Stromal cell of bone marrow (primary cell): Measurements from ENCODE around the gene LRRC42.
"Not testable (repeated sequence)": the region's sequence is repeated elsewhere in the genome, so short reads cannot be mapped to it uniquely, and the experiment has no call there.

Experiments
- DNase-seq: peaks from one replicate; pipeline ENCODE4 v3.0.0-alpha.2; 2012; ENCODE audit warnings: low read depth

The LRRC42 gene

GRCh38 chr1:53967409-53968124 lies 21.4 kb downstream of the LRRC42 start:
- DNase-seq, result no peak

- DNase-seq, result no peak
Measured at GRCh38 chr1:53968125-53968513, 22.0 kb downstream of the LRRC42 start.

- DNase-seq, result not testable (repeated sequence)
Measured at GRCh38 chr1:53969323-53969722, 23.2 kb downstream of the LRRC42 start.

GRCh38 chr1:53971718-53972117 lies 25.6 kb downstream of the LRRC42 start:
- no peak for DNase-seq

DNA sequence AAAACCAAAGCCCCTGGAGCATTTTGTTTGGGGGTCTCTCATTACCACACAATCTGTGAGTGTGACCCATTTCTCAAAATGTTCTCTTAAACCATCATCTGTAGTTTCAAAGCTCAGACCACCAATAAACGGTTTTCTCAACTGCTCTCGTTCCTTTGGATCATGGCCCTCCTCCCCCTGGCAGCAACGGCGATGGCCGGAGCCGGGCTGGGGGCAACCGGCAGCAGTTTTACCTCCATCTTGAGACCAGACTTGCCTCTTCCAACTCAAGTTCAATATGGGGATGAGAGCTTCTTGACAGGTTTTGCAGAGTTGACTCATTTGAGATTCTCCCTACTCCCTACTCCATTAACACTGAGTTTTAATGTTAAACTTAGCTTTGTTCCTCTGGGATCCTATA lies 29.7 kb downstream of the LRRC42 start:
- no peak for DNase-seq

GRCh38 chr1:53979712-53980450 lies 33.7 kb downstream of the LRRC42 start:
- no peak for DNase-seq

DNA sequence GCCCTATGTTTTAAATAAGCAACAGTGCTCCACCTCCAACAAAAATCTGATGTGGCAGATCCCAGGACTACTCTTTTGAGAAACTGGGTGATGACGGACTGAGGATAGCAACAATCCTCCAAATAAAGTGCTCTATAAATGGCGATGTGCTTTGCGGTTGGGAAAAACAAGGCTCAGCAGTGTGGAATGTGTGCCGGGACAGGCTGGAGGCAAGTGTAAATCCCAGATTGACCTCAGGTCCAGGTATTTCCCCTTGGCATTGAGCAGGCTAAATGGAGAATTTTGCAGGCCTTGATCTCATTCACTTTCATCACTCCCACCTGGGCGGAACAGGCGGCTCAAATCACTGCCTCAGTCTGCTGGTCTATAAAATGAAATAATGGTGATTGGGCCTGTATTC lies 35.1 kb downstream of the LRRC42 start:
- DNase-seq, result no peak

DNA sequence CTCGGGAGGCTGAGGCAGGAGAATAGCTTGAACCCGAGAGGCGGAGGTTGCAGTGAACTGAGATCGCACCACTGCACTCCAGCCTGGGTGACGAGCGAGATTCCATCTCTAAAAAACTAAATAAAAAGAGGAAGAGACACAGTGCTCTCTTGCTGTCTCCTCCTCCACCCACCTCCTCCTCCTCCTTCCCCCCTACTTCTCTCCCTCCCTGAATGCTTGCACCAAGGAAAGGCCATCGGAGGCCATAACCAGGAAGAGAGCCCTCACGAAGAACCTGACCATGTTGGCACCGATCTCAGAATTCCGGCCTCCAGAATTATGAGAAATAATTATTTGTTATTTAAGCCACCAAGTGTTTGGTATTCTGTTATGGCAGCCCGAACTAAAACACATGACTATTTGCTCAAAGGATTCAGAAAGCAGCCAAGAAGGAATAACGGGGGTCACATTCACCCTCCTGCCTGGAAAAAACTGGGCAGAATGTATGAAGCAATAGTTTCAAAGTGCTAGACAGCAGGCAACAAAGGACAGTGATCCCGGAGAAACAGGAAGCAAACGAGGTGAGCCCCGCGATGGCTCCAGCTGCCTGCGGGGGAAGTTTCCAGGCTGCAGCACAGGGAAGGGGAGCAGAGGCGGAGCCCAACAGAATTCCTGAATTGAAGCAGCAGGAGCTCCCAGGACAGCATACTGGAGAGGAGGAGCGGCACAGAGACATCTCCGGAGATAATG lies 36.0 kb downstream of the LRRC42 start:
- no peak for DNase-seq

DNA sequence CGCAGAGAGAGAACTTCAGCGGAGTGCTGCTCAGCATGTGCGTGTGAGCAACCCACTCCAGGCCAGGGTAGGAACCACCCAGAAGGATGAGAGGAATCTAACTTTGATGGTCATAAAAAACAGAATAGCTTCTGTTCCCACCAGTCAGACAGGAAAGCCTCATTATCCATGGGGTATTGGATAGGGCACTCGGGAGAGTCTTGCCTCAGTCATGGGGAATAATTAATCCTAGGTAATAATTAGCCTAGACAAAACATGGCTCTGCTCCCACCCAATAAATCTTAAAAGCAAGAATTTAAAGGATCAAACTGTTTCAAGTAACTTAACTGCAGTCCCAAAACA lies 36.6 kb downstream of the LRRC42 start:
- DNase-seq, result no peak

DNA sequence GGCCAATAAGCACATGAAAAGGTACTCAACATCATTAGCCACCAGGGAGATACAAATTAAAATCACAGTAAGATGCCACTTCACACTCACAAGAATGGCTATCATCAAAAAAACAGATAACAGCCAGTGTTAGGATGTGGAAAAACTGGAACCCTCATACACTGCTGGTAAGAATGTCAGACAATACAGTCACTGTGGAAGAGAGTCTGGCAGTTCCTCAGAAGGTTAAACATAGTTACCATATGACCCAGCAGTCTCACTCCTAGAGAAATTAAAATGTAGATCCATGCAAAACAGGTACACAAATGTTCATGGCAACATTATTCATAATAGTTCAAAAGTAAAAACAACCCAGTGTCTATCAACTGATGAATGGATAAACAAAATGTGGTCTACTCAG lies 38.6 kb downstream of the LRRC42 start:
- no peak for DNase-seq

DNA sequence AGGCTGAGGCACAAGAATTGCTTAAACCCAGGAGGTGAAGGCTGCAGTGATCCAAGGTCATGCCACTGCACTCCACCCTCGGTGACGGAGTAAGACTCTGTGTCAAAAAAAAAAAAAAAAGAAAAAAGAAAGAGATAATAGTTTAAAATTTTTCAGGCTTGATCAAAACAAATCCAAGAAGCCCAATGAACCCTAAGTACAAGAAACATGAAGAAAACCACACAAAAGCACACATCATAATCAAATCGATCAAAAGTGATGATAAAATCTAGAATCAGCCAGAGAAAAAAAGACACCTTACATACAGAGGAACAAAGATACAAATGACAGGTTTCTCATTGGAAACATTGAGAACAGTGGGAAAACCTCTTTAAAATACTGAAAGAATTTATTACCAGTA lies 40.3 kb downstream of the LRRC42 start:
- DNase-seq, result no peak

- no peak for DNase-seq
Measured at GRCh38 chr1:53987880-53988279, 41.7 kb downstream of the LRRC42 start.

- DNase-seq, result no peak
Measured at GRCh38 chr1:53992085-53992874, 46.1 kb downstream of the LRRC42 start.

GRCh38 chr1:53994516-53994915 lies 48.4 kb downstream of the LRRC42 start:
- not testable (repeated sequence) for DNase-seq

DNA sequence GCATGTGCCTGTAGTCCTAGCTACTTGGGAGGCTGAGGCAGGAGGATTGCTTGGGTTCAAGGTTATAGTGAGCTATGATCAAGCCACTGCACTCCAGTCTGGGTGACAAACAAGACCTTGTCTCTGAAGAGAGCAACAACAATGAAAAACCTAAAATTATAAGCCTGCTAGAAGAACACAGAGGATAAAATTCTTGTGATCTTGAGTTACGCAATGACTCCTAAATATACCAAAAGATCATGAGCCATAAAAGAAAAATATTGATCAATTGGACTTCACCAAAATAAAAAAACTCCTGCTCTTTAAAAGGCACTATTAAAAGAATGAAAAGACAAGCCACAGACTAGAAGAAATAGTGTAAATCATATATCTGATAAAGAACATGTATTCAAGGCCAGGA lies 49.5 kb downstream of the LRRC42 start:
- DNase-seq, result no peak

DNA sequence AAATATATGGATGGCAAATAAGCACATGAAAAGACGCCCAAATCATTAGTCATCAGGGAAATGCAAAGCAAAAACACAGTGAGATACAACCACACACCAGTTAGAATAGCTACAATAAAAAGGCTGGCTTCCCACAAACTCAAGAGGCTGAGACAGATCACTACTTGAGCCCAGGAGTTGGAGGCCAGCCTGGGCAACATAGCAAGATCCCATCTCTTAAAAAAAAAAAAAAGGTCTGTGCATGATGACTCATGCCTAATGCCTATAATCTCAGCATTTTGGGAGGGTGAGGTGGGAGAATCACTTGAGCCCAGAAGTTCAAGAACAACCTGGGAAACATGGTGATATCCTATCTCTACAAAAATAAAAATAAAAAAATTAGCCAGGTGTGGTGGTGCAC lies 52.1 kb downstream of the LRRC42 start:
- DNase-seq, result no peak

GRCh38 chr1:53999920-54000319 lies 53.8 kb downstream of the LRRC42 start:
- no peak for DNase-seq

- DNase-seq, result no peak
Measured at GRCh38 chr1:54001591-54001990, 55.4 kb downstream of the LRRC42 start.

- no peak for DNase-seq
Measured at GRCh38 chr1:54002544-54003248, 56.5 kb downstream of the LRRC42 start.

DNA sequence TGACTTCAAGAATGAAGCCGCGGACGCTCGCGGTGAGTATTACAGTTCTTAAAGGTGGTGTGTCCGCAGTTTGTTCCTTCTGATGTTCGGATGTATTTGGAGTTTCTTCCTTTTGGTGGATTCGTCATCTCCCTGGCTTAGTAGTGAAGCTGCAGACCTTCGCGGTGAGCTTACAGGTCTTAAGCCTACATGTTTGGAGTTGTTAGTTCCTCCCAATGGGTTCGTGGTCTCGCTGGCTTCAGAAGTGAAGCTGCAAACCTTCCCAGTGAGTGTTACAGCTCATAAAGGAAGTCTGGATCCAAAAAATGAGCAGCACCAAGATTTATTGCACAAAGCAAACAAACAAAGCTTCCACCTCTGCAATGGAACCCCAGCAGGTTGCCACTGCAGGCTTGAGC lies 57.1 kb downstream of the LRRC42 start:
- no peak for DNase-seq

DNA sequence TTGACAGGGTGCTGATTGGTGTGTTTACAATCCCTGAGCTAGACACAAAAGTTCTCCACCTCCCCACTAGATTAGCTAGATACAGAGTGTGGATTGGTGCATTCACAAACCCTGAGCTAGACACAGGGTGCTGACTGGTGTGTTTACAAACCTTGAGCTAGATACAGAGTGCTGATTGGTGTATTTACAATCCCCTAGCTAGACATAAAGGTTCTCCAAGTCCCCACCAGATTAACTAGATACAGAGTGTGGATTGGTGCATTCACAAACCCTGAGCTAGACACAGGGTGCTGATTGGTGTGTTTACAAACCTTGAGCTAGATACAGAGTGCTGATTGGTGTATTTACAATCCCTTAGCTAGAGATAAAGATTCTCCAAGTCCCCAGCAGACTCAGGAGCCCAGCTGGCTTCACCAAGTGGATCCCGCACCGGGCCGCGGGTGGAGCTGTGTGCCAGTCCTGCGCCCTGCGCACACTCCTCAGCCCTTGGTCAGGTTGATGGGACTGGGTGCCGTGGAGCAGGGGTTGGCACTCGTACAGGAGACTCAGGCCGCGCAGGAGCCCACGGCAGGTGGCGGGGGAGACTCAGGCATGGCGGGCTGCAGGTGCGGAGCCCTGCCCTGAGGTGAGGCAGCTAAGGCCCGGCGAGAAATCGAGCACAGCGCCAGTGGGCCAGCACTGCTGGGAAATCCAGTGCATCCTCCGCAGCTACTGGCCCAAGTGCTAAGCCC lies 57.8 kb downstream of the LRRC42 start:
- DNase-seq, result not testable (repeated sequence)
